Neural progenitor cell (in vitro differentiated cells): ENCODE data around the gene CCSER1. TPM values are rescaled to one million over a fixed set of nuclear protein-coding genes. Genes with fewer than 3 reads are reported as not detected.
"Not testable (repeated sequence)": the region's sequence is repeated elsewhere in the genome, so short reads cannot be mapped to it uniquely, and the experiment has no call there.

Experiments used
- DNase-seq: peaks from one replicate; pipeline ENCODE4 v3.0.0-alpha.2; 2016; ENCODE audit warnings: low spot score
- H2AFZ ChIP-seq: fragments of 200-600 bp; sonication (generic); replicated peaks from 2 replicates; pipeline ENCODE4 v1.6.1; 2016; ENCODE audit warnings: antibody characterized with exemption
- H3F3A ChIP-seq: fragments of 200-600 bp; sonication (generic); 2 replicates; pipeline ENCODE4 v1.6.1; 2016; ENCODE audit warnings: antibody characterized with exemption, low read depth
- H3K27ac ChIP-seq: fragments of 200-600 bp; sonication (generic); 2 replicates; pipeline ENCODE4 v1.5.1; 2016; ENCODE audit warnings: mild to moderate bottlenecking
- H3K27me3 ChIP-seq: fragments of 200-600 bp; sonication (generic); 2 replicates; pipeline ENCODE4 v1.6.1; 2016; ENCODE audit warnings: mild to moderate bottlenecking, moderate library complexity
- H3K36me3 ChIP-seq: fragments of 200-600 bp; sonication (generic); 2 replicates; pipeline ENCODE4 v1.5.1; 2016
- H3K4me1 ChIP-seq: fragments of 200-600 bp; sonication (generic); 2 replicates; pipeline ENCODE4 v1.6.1; 2016; ENCODE audit warnings: mixed run types
- H3K4me2 ChIP-seq: fragments of 200-600 bp; sonication (generic); 2 replicates; pipeline ENCODE4 v1.6.1; 2016
- H3K4me3 ChIP-seq: fragments of 200-600 bp; sonication (generic); 2 replicates; pipeline ENCODE4 v1.5.1; 2016
- H3K79me2 ChIP-seq: fragments of 200-600 bp; sonication (generic); 2 replicates; pipeline ENCODE4 v1.6.1; 2016; ENCODE audit warnings: low read depth
- H3K9ac ChIP-seq: fragments of 200-600 bp; sonication (generic); 2 replicates; pipeline ENCODE4 v1.6.1; 2016
- H3K9me3 ChIP-seq: fragments of 200-600 bp; sonication (generic); 2 replicates; pipeline ENCODE4 v1.5.1; 2016; ENCODE audit warnings: low read depth
- H4K20me1 ChIP-seq: fragments of 200-600 bp; sonication (generic); 2 replicates; pipeline ENCODE4 v1.6.1; 2016; ENCODE audit warnings: low read depth
- H3K27ac Mint-ChIP-seq: 3 replicates; pipeline ENCODE4 v1.8.0; 2021; ENCODE audit warnings: mixed read lengths
- H3K27me3 Mint-ChIP-seq: 2 replicates; pipeline ENCODE4 v1.8.0; 2022; ENCODE audit warnings: low read depth, mild to moderate bottlenecking, inconsistent platforms, moderate library complexity, mixed read lengths; ENCODE audit not compliant: insufficient read depth
- H3K36me3 Mint-ChIP-seq: 3 replicates; pipeline ENCODE4 v1.8.0; 2021; ENCODE audit warnings: mixed read lengths
- H3K4me1 Mint-ChIP-seq: 3 replicates; pipeline ENCODE4 v1.8.0; 2021; ENCODE audit warnings: mixed read lengths
- H3K4me3 Mint-ChIP-seq: 3 replicates; pipeline ENCODE4 v1.8.0; 2021; ENCODE audit warnings: mild to moderate bottlenecking, moderate library complexity, mixed read lengths
- H3K9me3 Mint-ChIP-seq: 3 replicates; pipeline ENCODE4 v1.8.0; 2020; ENCODE audit warnings: mixed read lengths
- EZH2 ChIP-seq: fragments of 200-600 bp; sonication (generic); IDR thresholded peaks from 2 replicates; pipeline ENCODE4 v1.6.1; 2017; ENCODE audit warnings: antibody characterized with exemption, mild to moderate bottlenecking, moderate library complexity
- EZH2phosphoT487 ChIP-seq: fragments of 200-600 bp; sonication (generic); IDR thresholded peaks from 2 replicates; pipeline ENCODE4 v1.6.1; 2017; ENCODE audit warnings: antibody characterized with exemption
- total RNA-seq: library from RNA; depleted of rRNA; stranded (reverse); fragments of >200 nt; gene quantifications from 2 replicates; pipeline ENCODE4 v1.2.3, GENCODE V29; 2015; ENCODE audit warnings: low replicate concordance
- TF ChIP-seq, protein P1 (sequence below): fragments of 200-600 bp; sonication (generic); IDR thresholded peaks from 2 replicates; pipeline ENCODE4 v1.5.1; 2017; ENCODE audit warnings: antibody characterized with exemption, mild to moderate bottlenecking

The CCSER1 gene
- total RNA-seq, 1 donor from 2014 or later = 0.77 TPM

GRCh38 chr4:91330555-91331137 lies 1203.5 kb downstream of the CCSER1 start:
- H3K4me3 ChIP-seq = no peak overlapping the region
- no peaks in the 10 kb centered on the region for H3K79me2 ChIP-seq
- H3K27ac ChIP-seq = no peak overlapping the region
- H3K9ac ChIP-seq = no peak overlapping the region
- no peak for TF ChIP-seq EZH2phosphoT487
- TF ChIP-seq, protein P1, sequence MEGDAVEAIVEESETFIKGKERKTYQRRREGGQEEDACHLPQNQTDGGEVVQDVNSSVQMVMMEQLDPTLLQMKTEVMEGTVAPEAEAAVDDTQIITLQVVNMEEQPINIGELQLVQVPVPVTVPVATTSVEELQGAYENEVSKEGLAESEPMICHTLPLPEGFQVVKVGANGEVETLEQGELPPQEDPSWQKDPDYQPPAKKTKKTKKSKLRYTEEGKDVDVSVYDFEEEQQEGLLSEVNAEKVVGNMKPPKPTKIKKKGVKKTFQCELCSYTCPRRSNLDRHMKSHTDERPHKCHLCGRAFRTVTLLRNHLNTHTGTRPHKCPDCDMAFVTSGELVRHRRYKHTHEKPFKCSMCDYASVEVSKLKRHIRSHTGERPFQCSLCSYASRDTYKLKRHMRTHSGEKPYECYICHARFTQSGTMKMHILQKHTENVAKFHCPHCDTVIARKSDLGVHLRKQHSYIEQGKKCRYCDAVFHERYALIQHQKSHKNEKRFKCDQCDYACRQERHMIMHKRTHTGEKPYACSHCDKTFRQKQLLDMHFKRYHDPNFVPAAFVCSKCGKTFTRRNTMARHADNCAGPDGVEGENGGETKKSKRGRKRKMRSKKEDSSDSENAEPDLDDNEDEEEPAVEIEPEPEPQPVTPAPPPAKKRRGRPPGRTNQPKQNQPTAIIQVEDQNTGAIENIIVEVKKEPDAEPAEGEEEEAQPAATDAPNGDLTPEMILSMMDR = no peak
- TF ChIP-seq EZH2 = no peak
- H3K4me2 ChIP-seq = no peak overlapping the region
- peaks cover 3% of the 10 kb centered on the region for H3K36me3 Mint-ChIP-seq
- H3K4me1 ChIP-seq = no peaks in the 10 kb centered on the region
- H4K20me1 ChIP-seq = no peaks in the 10 kb centered on the region
- no peak overlapping the region for H3K27ac Mint-ChIP-seq
- H3K9me3 Mint-ChIP-seq = peaks cover 26% of the 10 kb centered on the region
- no peaks in the 10 kb centered on the region for H3K4me1 Mint-ChIP-seq
- no peaks in the 10 kb centered on the region for H3F3A ChIP-seq
- H3K27me3 ChIP-seq = no peaks in the 10 kb centered on the region
- no peak overlapping the region for H2AFZ ChIP-seq
- H3K36me3 ChIP-seq = no peaks in the 10 kb centered on the region
- no peaks in the 10 kb centered on the region for H3K27me3 Mint-ChIP-seq
- no peak for DNase-seq
- no peaks in the 10 kb centered on the region for H3K9me3 ChIP-seq
- H3K4me3 Mint-ChIP-seq = no peak overlapping the region

DNA sequence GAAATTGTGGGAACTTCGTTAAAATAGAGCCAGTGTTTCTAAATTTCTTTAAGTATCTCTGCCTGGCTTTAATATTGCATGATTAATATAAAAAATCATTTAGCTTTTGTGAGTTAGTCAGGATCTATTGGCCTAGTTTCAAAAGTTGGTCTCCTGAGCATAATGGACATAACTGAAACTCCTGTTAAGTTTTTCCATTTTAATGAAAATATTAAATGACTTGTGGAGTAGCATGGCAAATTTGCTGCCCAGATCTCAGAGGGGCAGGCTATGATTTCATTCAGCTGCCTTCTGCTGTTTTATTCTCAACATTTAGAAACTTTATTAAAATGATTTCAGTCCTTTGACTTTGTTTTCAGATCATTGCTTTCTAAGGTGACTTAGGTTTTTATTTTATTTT lies 1213.6 kb downstream of the CCSER1 start:
- Histone ChIP-seq H3K4me1 (peaks cover 5% of the 10 kb centered on the region), H3K9me3 (no peaks in the 10 kb centered on the region), H3K4me3 (no peak overlapping the region), H2AFZ (no peak overlapping the region), H3F3A (no peaks in the 10 kb centered on the region), H3K9ac (no peak overlapping the region), H3K27me3 (no peaks in the 10 kb centered on the region), H3K4me2 (no peak overlapping the region), H3K27ac (no peak overlapping the region), H4K20me1 (no peaks in the 10 kb centered on the region), H3K36me3 (no peaks in the 10 kb centered on the region), H3K79me2 (no peaks in the 10 kb centered on the region)
- TF ChIP-seq EZH2 = no peak
- TF ChIP-seq, protein P1 = no peak
- TF ChIP-seq EZH2phosphoT487 = no peak
- Mint-ChIP-seq H3K27me3 (no peaks in the 10 kb centered on the region), H3K27ac (no peak overlapping the region), H3K9me3 (no peaks in the 10 kb centered on the region), H3K36me3 (no peaks in the 10 kb centered on the region), H3K4me3 (no peak overlapping the region), H3K4me1 (peaks cover 4% of the 10 kb centered on the region)
- DNase-seq = no peak

DNA sequence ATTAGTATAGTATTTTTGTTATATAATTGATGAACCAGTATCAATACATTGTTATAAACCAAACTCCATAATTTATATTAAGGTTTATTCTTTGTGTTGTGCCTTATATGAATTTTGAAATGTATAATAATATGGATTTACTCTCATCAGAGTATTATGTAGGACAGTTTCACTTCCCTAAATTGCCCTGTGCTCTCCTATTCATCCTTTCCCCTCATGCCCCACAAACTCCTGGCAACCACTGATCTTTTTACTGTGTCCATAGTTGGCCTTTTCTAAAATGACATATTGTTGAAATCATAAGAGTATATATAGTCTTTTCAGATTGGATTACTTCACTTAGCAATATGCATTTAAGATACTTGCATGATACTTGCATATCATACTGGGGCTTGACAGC lies 1218.4 kb downstream of the CCSER1 start:
- no peaks in the 10 kb centered on the region for H3K27me3 ChIP-seq
- no peak overlapping the region for H3K4me2 ChIP-seq
- no peaks in the 10 kb centered on the region for H3K9me3 ChIP-seq
- H3K4me1 ChIP-seq = no peaks in the 10 kb centered on the region
- no peaks in the 10 kb centered on the region for H4K20me1 ChIP-seq
- Mint-ChIP-seq H3K4me1 (no peaks in the 10 kb centered on the region), H3K27ac (no peak overlapping the region), H3K36me3 (no peaks in the 10 kb centered on the region), H3K4me3 (no peak overlapping the region), H3K9me3 (no peaks in the 10 kb centered on the region), H3K27me3 (no peaks in the 10 kb centered on the region)
- no peaks in the 10 kb centered on the region for H3K79me2 ChIP-seq
- no peak overlapping the region for H3K4me3 ChIP-seq
- TF ChIP-seq EZH2 (no peak), EZH2phosphoT487 (no peak)
- TF ChIP-seq, protein P1 = no peak
- no peak for DNase-seq
- H2AFZ ChIP-seq = no peak overlapping the region
- H3K36me3 ChIP-seq = no peaks in the 10 kb centered on the region
- no peak overlapping the region for H3K9ac ChIP-seq
- H3F3A ChIP-seq = no peaks in the 10 kb centered on the region
- no peak overlapping the region for H3K27ac ChIP-seq

GRCh38 chr4:91356496-91356895 lies 1229.3 kb downstream of the CCSER1 start:
- not testable (repeated sequence) for DNase-seq, H2AFZ ChIP-seq, H3K4me2 ChIP-seq, H3K27me3 ChIP-seq, H3K27ac ChIP-seq, H3K27me3 Mint-ChIP-seq, H3K27ac Mint-ChIP-seq, H3K36me3 Mint-ChIP-seq, H3K79me2 ChIP-seq, H3K4me1 Mint-ChIP-seq, H3K4me3 Mint-ChIP-seq, H3K9me3 ChIP-seq, H3K9me3 Mint-ChIP-seq, H3K9ac ChIP-seq, H3K36me3 ChIP-seq, H3K4me3 ChIP-seq, H4K20me1 ChIP-seq, H3F3A ChIP-seq, H3K4me1 ChIP-seq

GRCh38 chr4:91358016-91358415 lies 1230.8 kb downstream of the CCSER1 start:
- not testable (repeated sequence) for H3K9me3 Mint-ChIP-seq, H3K27me3 ChIP-seq, H2AFZ ChIP-seq, H3K4me3 Mint-ChIP-seq, H3K27me3 Mint-ChIP-seq, H3K4me3 ChIP-seq, H3K4me1 Mint-ChIP-seq, DNase-seq, H3K4me1 ChIP-seq, H3K27ac Mint-ChIP-seq, H3K9ac ChIP-seq, H3K27ac ChIP-seq, H3K9me3 ChIP-seq, H3F3A ChIP-seq, H3K36me3 Mint-ChIP-seq, H3K79me2 ChIP-seq, H3K4me2 ChIP-seq, H3K36me3 ChIP-seq, H4K20me1 ChIP-seq

GRCh38 chr4:91358621-91359020 lies 1231.4 kb downstream of the CCSER1 start:
- not testable (repeated sequence) for H3K4me2 ChIP-seq, H3K36me3 Mint-ChIP-seq, H3K4me3 ChIP-seq, H3K27ac ChIP-seq, H3F3A ChIP-seq, H3K36me3 ChIP-seq, DNase-seq, H3K27me3 Mint-ChIP-seq, H3K4me1 Mint-ChIP-seq, H3K9me3 ChIP-seq, H3K4me1 ChIP-seq, H3K4me3 Mint-ChIP-seq, H4K20me1 ChIP-seq, H2AFZ ChIP-seq, H3K9me3 Mint-ChIP-seq, H3K27me3 ChIP-seq, H3K9ac ChIP-seq, H3K79me2 ChIP-seq
- H3K27ac Mint-ChIP-seq = peak overlapping the region; percentile 22
